SW480 (cell line): ENCODE data around the gene SFXN3.

Source experiments
- DNase-seq: peaks from one replicate; pipeline ENCODE4 v3.0.0-alpha.2; 2016; ENCODE audit warnings: low spot score

SFXN3 gene

DNA sequence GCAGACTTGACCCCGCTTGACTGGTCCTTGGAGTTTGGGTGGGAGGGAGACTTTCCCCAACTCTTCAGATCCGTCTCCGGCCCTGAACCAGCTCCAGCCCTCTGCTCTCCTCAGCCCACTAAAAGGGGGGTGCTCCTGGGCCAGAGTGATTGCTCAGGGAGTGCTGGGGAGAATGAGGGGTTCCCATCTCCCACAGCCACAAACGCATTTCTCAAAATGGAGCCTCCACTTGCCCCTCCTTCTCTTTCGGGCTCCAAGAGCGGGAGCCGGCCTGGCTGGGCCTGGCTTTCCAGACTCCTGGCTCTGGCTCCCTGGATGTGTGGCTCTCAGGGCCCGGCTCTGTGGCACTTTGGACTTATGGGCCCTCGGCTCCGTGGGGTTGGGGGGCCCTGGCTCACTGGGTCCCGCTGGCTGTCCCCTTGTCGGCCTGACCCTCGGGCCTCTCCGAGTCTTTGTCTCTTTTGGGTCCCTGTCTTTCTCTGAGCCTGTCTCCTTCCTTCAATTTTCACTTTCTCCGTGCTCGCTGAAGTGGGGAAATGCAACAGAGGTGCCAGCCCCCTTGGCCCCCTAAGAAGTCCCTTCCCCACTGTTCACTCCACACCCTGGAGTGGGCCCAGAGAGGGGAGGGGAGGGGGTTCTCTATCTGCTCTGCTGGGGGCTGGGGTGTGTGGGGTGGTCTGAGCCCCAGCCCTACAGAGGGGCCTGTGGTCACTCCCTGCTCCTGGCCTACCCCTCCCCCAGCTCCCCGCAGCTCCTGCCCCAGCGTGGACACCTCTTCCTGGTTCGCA lies 30.7 kb upstream of the SFXN3 start:
- DNase-seq, result no peak

DNA sequence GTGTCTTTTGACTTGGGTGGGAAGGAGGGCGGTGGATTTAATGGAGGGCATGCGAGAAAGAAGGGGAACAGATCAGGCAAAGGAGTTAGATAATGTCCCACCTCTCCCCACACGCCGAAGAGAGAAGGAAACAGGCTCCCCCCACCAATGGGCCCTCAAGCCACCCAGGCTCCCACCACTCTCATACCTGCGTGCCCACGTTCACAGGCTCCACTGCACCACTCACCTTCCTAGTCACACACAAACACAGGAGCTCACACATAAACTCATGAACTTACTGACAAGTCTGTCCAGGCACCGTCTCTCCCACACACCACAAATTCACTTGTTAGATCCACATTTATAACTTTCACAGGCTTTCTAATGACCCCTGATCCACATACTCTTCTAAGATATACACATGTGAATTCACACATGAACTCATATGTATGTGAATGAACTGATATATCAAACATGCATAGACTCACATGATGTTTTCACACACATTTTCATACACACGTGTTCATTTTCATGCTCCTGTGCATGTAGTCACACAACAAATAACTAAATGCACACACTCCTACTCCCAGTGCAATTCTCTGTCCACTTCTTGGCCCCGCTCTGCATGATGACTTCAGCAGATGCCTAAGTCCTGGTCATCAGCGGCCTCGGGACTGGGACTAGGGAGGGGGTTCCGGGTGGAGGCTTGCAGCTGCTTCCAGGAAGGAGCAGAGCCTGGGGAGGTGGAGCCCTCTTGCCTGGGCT lies 29.9 kb upstream of the SFXN3 start:
- no peak for DNase-seq

DNA sequence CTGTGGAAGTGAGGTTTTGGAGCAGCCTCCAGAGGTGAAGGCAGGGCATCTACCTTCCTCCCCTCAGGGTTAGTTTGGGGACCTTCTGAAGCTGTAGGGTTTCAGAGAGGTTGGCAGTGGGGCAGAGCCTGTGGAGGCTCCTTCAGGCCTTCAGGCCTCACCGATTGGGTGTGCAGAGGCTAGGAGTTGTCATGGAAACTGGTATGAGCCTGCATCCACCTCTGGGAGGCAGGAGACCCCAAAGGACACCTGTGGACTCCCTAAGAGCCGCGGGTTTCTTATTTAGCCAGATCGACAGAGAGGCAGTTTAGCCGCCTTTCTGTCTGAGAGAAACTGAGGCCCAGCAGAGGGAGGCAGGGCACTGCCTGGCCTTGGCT lies 29.4 kb upstream of the SFXN3 start:
- no peak for DNase-seq

DNA sequence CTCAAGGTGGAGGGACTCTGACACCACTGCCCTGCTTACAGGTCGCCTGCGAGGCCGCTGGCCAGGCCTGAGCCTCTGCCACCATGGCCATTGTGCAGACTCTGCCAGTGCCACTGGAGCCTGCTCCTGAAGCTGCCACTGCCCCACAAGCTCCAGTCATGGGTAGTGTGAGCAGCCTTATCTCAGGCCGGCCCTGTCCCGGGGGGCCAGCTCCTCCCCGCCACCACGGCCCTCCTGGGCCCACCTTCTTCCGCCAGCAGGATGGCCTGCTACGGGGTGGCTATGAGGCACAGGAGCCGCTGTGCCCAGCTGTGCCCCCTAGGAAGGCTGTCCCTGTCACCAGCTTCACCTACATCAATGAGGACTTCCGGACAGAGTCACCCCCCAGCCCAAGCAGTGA lies 28.6 kb upstream of the SFXN3 start:
- DNase-seq, result no peak

DNA sequence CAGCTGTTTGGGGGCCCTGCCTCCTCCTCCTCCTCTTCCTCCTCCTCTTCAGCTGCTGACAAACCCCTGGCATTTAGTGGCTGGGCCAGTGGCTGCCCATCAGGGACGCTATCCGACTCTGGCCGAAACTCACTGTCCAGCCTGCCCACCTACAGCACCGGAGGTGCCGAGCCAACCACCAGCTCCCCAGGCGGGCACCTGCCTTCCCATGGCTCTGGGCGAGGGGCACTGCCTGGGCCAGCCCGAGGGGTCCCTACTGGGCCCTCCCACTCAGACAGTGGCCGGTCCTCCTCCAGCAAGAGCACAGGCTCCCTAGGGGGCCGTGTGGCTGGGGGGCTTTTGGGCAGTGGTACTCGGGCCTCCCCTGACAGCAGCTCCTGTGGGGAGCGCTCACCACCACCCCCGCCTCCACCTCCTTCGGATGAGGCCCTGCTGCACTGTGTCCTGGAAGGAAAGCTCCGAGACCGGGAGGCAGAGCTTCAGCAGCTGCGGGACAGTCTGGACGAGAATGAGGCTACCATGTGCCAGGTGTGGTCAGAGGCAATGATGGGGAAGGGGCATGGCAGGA lies 27.3 kb upstream of the SFXN3 start:
- DNase-seq, result no peak

DNA sequence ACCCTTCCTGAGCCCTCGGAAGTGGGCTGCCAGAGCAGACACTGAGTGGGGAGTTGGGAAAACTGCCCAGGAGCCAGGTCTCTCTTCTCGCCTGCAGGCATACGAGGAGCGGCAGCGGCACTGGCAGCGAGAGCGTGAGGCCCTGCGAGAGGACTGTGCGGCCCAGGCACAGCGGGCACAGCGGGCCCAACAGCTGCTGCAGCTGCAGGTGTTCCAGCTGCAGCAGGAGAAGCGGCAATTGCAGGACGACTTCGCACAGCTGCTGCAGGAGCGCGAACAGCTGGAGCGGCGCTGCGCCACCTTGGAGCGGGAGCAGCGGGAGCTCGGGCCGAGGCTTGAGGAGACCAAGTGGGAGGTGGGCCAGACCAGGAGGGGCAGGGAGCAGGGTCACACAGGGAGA lies 25.7 kb upstream of the SFXN3 start:
- DNase-seq, result no peak

DNA sequence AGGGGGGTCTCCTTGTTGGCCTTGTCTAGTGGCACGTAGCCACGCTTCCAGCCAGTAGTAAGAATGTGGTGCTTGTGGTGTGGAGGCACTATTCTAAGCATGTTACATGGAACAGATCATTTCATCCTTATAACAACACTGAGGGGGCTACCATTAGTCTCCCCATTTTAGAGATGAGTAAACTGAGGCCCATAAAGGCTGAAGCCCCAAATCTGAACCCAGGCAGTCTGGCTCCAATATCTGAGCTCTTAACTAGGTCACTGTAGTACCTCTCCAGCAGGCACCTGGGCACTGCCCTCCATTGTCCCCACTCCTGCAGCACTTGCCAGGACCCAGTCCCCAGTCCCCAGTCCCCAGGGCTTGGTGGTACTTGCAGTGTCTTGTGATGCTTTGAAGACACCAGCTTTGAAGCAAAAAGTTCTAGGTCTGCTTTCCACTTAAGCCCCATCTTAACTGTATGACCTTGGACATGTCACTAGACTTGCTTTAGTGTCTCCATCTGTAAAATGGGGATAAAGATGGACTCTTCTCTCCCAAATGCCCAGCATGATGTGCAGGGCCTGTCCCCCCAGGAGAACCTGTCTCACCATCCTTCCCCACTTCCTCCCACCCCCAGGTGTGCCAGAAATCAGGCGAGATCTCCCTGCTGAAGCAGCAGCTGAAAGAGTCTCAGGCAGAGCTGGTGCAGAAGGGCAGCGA lies 25.0 kb upstream of the SFXN3 start:
- no peak for DNase-seq

DNA sequence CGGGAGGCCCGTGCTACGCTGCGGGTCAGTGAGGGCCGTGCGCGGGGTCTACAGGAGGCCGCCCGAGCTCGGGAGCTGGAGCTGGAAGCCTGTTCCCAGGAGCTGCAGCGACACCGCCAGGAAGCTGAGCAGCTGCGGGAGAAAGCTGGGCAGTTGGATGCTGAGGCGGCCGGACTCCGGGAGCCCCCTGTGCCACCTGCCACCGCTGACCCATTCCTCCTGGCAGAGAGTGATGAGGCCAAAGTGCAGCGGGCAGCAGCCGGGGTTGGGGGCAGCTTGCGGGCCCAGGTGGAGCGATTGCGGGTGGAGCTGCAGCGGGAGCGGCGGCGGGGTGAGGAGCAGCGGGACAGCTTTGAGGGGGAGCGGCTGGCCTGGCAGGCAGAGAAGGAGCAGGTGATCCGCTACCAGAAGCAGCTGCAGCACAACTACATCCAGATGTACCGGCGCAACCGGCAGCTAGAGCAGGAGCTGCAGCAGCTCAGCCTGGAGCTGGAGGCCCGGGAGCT lies 24.4 kb upstream of the SFXN3 start:
- DNase-seq, result peak; percentile 32

DNA sequence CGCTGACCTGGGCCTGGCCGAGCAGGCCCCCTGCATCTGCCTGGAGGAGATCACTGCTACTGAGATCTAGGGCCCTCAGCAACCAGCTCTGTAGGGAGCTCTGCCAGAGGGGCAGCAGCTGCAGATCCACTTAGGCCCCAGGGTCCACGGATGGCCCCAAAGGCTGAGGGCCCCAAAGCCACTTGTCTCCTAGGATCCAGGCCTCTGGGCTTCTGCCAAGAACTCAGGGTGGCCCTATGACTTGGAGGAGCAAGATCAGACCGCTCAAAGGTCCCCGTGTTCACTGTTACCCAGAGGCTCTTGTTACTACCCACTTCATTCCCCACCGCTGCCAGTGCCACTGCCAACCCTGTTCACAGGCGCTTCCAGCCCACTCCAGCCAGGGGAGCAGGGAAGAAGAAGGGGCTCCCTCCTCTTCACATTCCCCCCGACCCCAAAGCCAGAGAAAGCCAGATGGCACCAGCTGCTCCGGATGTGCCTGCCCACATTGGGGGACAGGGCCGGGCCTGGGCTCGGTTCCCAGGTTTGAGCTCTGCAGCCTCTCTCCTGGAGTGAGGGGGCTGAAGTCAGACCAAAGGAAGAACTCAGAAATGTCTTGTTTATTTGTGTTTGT lies 23.8 kb upstream of the SFXN3 start:
- no peak for DNase-seq

DNA sequence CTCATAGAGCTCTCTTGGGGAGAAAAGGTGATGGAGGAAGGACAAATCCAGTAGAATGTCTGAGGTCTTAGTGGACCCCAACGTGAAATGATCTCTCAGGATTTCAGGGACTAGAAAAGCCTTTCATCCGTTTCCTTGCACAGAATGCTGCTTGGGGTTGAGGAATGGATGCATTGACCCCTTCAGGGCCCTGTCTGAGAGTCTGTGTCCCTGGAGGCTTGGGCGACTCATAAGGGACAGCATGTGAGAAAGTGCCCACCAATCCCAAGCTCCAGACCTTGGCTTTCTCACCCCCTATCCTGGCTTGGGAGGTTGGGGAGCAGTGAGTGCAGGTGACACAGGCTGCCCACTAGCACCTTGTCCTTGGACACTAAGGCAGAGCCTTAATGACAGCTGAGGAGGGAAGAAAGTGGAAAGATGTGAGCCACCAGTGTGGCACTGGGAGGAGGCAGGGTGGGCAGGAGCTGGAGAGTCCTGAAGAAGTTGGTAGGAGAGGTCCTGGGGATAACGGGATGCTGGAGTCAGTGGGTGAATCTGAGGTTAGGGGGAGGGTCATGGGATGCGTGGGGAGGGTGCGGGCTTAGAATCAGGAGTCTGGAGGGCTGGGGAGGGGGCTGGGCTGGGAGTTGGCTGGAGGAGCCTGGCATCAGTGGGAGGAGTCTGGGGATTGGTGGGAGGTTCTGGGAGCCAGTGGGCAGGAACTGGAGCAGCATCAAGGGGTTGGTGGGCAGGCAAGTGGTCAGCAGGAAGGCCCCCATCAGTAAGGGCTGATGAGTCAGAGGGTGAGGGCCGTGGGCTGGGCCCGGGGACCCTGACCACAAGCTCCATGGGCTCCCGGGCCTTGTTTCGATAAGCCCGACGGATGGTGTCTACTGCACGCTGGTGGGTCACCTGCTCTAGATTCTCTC lies 22.9 kb upstream of the SFXN3 start:
- DNase-seq, result no peak

DNA sequence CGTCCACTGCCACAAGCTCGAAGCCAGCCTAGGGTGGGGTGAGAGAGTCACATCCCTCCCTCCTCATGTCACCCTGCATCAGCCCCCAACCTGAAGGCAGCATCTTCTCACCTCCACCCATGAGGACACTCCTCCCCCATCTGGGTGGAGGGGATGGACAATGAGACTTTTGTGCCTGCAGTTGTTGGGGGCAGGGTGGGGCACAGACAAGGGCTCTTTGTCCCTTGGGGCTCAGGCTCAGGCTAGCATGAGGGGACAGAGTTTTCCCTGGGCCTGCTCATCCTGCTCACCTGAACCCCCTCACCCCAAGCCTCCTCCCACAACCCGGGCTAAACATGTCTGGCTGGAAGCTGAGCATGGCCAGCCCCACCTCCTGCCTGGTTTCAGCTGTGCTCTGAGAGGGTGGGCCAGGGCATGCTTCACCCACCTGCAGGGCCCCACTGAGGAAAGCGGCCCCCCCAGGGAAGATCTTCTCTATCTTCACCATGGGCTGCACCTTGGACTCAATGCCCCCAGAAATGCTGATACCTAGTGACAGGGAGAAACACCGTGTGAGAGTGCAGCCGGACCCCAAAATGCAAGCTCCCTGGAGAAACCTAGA lies 22.1 kb upstream of the SFXN3 start:
- peak; percentile 96 for DNase-seq

DNA sequence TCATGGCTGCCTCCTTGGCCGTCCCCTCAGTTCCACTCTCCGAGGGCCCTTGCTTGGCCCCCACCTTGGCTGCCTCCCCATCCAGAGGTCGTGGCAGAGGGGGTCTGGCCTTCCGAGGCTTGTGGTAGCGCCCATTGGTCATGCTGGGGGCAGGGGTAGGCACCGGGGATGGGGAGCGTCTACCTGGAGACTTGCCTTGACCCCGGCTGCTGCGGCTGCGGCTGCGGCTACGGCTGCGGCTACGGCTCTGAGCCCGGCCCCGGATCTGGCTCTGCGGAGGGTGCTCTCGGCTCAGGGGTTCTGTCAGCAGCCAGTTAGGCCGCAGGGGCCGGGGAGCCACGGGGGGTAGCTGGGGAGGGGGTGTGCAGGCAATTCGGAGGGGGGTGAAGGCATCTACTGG lies 20.7 kb upstream of the SFXN3 start:
- DNase-seq, result no peak

DNA sequence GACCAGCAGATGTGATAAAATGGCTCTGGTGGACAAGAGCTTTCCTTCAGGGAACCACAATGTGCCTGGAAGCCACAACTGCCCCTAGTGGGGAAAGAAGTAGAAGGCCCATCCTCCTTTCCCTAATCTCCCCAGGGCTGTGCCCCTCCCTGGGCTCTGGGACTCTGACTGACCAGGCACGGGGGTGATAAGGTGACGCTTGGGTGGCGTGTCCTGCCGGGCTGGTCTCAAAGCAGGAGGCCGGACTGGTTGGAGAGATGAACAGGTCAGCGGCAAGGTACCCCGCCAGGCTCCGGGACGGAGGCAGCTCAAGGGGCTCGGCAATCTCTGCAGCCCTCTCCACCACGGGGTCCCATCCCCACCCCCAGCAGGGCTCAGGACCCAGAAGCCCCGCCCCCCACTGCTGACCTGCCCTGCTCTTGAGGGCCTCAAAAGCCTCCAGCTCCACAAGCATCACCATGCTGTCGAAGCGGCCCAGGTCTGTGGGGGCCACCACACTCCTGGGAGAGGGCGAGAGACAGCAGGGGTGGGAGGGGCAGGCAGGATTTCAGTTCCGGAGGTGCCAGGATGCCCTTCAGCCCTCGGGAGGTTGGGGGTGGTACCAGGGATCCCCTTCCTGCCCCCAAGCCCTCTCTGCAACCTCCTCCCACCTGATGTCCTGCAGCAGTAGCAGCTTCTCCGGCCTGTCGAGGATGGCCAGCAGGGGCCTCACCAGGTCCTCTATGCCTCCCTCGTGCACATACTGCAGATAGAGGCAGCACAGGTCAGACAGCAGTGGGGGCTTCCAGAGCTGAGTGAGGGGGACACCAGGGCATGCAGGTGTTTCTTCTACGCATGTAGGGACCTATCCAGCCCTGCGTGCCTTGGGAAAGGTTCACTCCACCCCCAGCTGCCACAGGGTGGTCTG lies 19.3 kb upstream of the SFXN3 start:
- peak; percentile 57 for DNase-seq

DNA sequence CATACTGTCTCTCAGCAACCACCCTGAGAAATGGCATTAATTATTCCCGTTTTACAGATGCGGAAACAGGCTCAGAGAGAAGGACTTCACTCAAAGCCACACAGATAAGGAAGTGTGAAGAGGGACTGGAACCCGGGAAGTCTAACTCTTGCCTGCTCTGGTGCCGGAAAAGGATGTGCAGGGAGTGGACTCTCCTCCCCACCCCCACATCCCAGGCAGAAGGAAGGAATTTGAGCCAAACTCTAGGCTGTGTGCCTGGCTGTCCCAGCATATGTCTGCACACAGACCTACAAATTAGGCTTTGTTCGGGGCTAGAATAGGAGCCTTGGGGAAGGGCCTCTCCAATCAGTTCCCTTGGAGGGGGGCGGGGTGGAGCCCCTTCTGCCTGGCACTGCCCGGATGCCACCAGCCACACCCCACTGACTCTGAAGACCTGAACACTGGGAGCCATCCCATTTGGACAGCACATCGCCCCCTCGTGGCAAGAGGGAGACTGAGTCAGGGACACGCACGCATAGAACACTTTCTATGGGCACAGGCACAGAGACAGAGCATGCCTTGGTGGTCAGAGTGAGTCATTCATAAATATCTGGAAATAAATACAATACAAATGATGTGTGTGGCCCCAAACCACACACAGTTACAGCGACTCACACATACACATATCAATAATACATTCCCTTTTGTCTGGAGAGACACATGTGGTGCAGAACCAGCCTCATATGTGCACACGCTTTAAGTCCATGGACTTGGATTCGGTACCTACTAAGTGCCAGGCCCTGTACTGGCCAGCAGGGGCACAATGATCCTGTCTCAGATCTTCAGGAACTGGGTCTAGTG lies 18.3 kb upstream of the SFXN3 start:
- DNase-seq, result peak; percentile 96

DNA sequence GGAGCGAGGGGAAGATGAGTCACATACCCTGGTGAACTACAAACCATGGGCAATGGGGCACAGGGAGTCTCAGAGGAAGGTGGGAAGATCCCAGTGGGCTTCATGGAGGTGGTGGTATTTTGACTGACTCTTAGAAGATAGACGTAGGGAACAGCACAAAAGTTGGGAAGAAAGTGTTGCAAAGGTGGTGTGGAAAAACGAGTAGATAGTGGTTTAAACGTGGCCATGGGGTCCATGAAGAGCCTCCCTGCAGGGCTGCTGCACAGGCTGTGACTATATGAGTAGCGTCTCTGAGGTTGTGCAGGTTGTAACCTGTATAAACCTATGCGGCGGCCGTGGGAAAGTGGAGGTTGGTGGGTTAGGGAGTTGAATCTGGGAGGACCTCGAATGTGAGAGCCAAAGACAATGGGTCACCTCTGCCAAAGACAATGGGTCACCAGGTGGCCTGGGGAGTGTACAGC lies 17.6 kb upstream of the SFXN3 start:
- no peak for DNase-seq

DNA sequence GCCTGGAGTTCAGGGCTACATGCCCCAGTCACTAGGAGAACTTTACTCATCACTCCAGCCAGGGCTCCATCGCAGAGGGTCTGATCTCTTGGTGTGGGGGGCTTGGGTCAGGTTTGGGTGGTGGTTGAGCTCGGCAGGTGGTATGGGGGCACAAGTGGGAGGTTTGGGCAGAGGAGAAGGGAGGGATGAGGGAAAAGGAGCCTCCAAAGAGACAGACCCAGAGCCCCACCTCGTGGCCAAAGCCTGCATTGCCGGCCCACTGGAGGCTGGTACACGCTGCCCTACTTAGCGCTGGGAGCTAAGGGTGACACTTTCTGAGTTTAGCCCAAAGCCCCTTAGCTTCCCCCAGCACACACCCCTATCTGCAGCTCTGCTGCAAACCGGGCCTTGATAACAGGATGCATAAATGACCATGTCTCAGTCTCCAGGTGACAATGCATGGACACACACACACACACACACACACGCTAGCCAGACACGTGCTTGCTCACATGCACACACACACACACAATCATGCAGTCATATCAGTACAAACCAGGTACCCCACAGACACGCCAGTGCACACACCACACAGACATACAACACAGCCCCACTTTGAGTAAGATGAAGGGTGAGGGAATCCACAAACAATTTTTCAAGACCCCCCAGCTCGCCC lies 16.7 kb upstream of the SFXN3 start:
- DNase-seq, result peak; percentile 57

DNA sequence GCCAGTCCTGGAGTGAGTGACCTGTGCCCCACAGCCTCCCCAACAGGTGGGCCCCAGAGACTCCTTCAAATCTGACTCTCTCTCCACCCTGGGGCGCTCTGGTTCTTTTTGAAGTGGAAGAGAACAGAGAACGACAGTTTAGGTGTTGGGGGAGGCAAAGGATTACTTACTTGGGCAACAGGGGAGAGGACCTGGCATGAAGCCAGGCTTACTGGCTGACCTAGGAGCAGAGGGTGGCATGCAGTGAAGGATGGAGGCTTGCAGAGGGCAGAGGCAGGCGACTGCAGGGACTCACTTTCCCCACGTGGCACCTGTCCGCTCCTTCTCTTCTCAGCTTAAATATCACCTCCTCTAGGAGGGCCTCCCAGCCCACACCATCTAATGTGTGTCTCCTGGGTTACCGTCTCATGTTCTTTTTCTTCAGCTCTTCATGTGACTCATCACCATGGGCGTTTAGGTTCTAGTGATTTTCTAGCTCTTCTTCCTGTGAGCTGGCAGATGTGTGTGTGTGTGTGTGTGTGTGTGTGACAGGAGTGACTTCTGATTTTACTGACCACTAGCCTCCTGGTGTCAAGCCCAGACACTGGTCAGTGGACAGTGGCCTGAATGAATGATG lies 16.0 kb upstream of the SFXN3 start:
- peak; percentile 36 for DNase-seq

DNA sequence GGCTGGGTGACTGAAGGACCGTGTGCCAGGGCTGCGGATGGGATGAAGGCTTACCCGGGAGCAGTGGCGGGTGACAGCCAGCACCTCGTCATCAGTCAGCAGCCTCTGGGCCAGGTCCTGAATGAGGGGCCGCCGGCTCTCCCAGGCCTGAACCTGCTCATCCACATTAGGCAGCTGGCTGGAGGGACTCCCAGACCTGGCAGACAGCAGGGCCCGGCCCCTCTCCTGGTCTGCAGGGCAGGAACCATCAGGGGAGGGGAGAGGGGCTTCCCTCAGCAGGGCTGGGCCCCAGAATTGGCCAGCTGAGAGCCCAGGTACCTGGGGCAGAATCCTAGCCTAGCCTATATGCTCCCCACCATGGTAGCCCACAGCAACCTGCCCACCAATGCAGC lies 15.5 kb upstream of the SFXN3 start:
- no peak for DNase-seq
